H9 (cell line): ENCODE data around the gene BTRC. TPM values are rescaled to one million over a fixed set of nuclear protein-coding genes. Genes with fewer than 3 reads are reported as not detected.
A peak's percentile ranks its signal among the peaks of the same experiment; 100 is the strongest.

Source experiments
- DNase-seq: peaks from one replicate; pipeline ENCODE4 v3.0.0-alpha.2; 2017
- H2AFZ ChIP-seq: one replicate; pipeline ENCODE4 v1.6.1; 2013; ENCODE audit warnings: mild to moderate bottlenecking, low read length, control low read depth, moderate library complexity
- H2AK5ac ChIP-seq: 2 replicates; pipeline ENCODE4 v1.6.1; 2013; ENCODE audit warnings: low read length, control low read depth, mixed read lengths; ENCODE audit not compliant: insufficient read length
- H2BK120ac ChIP-seq: one replicate; pipeline ENCODE4 v1.6.1; 2013; ENCODE audit warnings: low read depth, mild to moderate bottlenecking, low read length, control low read depth, inconsistent platforms; ENCODE audit not compliant: poor library complexity, severe bottlenecking
- H2BK12ac ChIP-seq: 2 replicates; pipeline ENCODE4 v1.6.1; 2013; ENCODE audit warnings: low read length, control low read depth, mixed read lengths, low read depth; ENCODE audit not compliant: insufficient read length
- H2BK15ac ChIP-seq: 2 replicates; pipeline ENCODE4 v1.6.1; 2013; ENCODE audit warnings: low read depth, low read length, control low read depth
- H2BK20ac ChIP-seq: one replicate; pipeline ENCODE4 v1.6.1; 2013; ENCODE audit warnings: low read depth, mild to moderate bottlenecking, low read length, control low read depth, inconsistent platforms; ENCODE audit not compliant: poor library complexity, severe bottlenecking
- H2BK5ac ChIP-seq: 2 replicates; pipeline ENCODE4 v1.6.1; 2013; ENCODE audit warnings: low read length, control low read depth, mixed read lengths; ENCODE audit not compliant: insufficient read length
- H3K14ac ChIP-seq: 2 replicates; pipeline ENCODE4 v1.6.1; 2013; ENCODE audit warnings: low read length, control low read depth; ENCODE audit not compliant: insufficient read depth
- H3K18ac ChIP-seq: 2 replicates; pipeline ENCODE4 v1.6.1; 2013; ENCODE audit warnings: low read depth, mild to moderate bottlenecking, mixed read lengths, low read length, control low read depth; ENCODE audit not compliant: insufficient read length
- H3K23ac ChIP-seq: 2 replicates; pipeline ENCODE4 v1.6.1; 2013; ENCODE audit warnings: low read length, control low read depth, mixed read lengths, low read depth; ENCODE audit not compliant: insufficient read length
- H3K23me2 ChIP-seq: 2 replicates; pipeline ENCODE4 v1.6.1; 2013; ENCODE audit warnings: low read depth, mild to moderate bottlenecking, mixed read lengths, low read length, control low read depth; ENCODE audit not compliant: insufficient read length, poor library complexity, severe bottlenecking
- H3K27ac ChIP-seq: 2 replicates; pipeline ENCODE4 v1.5.1; 2013; ENCODE audit warnings: low read length, control low read depth, mixed read lengths, low read depth; ENCODE audit not compliant: insufficient read length
- H3K27me3 ChIP-seq: 2 replicates; pipeline ENCODE4 v1.6.1; 2013; ENCODE audit warnings: low read length, control low read depth, inconsistent platforms; ENCODE audit not compliant: insufficient read depth
- H3K4ac ChIP-seq: 2 replicates; pipeline ENCODE4 v1.6.1; 2013; ENCODE audit warnings: low read depth, mild to moderate bottlenecking, control low read depth, inconsistent platforms, low read length, moderate library complexity
- H3K4me1 ChIP-seq: 2 replicates; pipeline ENCODE4 v1.6.1; 2013; ENCODE audit warnings: low read length, control low read depth, inconsistent platforms; ENCODE audit not compliant: insufficient read depth
- H3K4me2 ChIP-seq: 2 replicates; pipeline ENCODE4 v1.6.1; 2013; ENCODE audit warnings: low read length, control low read depth, mixed read lengths; ENCODE audit not compliant: insufficient read length, insufficient read depth
- H3K56ac ChIP-seq: 2 replicates; pipeline ENCODE4 v1.6.1; 2013; ENCODE audit warnings: low read depth, mild to moderate bottlenecking, mixed read lengths, low read length, control low read depth; ENCODE audit not compliant: insufficient read length
- H3K79me1 ChIP-seq: 2 replicates; pipeline ENCODE4 v1.6.1; 2013; ENCODE audit warnings: low read depth, mild to moderate bottlenecking, moderate library complexity, low read length, control low read depth, inconsistent platforms; ENCODE audit not compliant: insufficient read depth, poor library complexity, severe bottlenecking
- H3K79me2 ChIP-seq: 2 replicates; pipeline ENCODE4 v1.6.1; 2013; ENCODE audit warnings: low read length, control low read depth, inconsistent platforms; ENCODE audit not compliant: insufficient read depth
- H3K9ac ChIP-seq: 2 replicates; pipeline ENCODE4 v1.6.1; 2013; ENCODE audit warnings: low read length, control low read depth, mixed read lengths; ENCODE audit not compliant: insufficient read length; ENCODE audit errors: extremely low read depth
- H3K9me3 ChIP-seq: one replicate; pipeline ENCODE4 v1.6.1; 2013; ENCODE audit warnings: low read depth, low read length, inconsistent platforms; ENCODE audit not compliant: control insufficient read depth
- H3T11ph ChIP-seq: one replicate; pipeline ENCODE4 v1.6.1; 2013; ENCODE audit warnings: mild to moderate bottlenecking, low read length, control low read depth, inconsistent platforms
- H4K20me1 ChIP-seq: one replicate; pipeline ENCODE4 v1.6.1; 2013; ENCODE audit not compliant: control insufficient read depth, insufficient read length, insufficient read depth
- H4K5ac ChIP-seq: 2 replicates; pipeline ENCODE4 v1.6.1; 2013; ENCODE audit warnings: low read depth, mild to moderate bottlenecking, mixed read lengths, low read length, control low read depth; ENCODE audit not compliant: insufficient read length
- H4K8ac ChIP-seq: replicated peaks from 2 replicates; pipeline ENCODE4 v1.6.1; 2013; ENCODE audit warnings: low read length, control low read depth, mixed read lengths, low read depth; ENCODE audit not compliant: insufficient read length
- H4K91ac ChIP-seq: 2 replicates; pipeline ENCODE4 v1.6.1; 2013; ENCODE audit warnings: low read depth, mild to moderate bottlenecking, moderate library complexity, mixed read lengths, low read length, control low read depth; ENCODE audit not compliant: insufficient read length
- H3K27ac Mint-ChIP-seq, 3 experiments: 2 replicates in 2 of 3; 3 replicates in 1 of 3; pipeline ENCODE4 v1.8.0; 2020 to 2021; ENCODE audit warnings: mixed read lengths in 3 of 3, mild to moderate bottlenecking in 1 of 3, moderate library complexity in 1 of 3
- H3K27me3 Mint-ChIP-seq: 2 replicates; pipeline ENCODE4 v1.8.0; 2021; ENCODE audit warnings: low read depth, mild to moderate bottlenecking, moderate library complexity, mixed read lengths
- H3K36me3 Mint-ChIP-seq, 3 experiments: 2 replicates in 2 of 3; 3 replicates in 1 of 3; pipeline ENCODE4 v1.8.0; 2020 to 2021; ENCODE audit warnings: low read depth in 3 of 3, mixed read lengths in 3 of 3; ENCODE audit not compliant: insufficient read depth in 1 of 3
- H3K4me1 Mint-ChIP-seq, 2 experiments: 2 replicates each; pipeline ENCODE4 v1.8.0; 2020; ENCODE audit warnings: mixed read lengths in 2 of 2
- H3K4me3 Mint-ChIP-seq, 2 experiments: 2 replicates in 1 of 2; 3 replicates in 1 of 2; pipeline ENCODE4 v1.8.0; 2020 to 2021; ENCODE audit warnings: mild to moderate bottlenecking in 2 of 2, mixed read lengths in 2 of 2, moderate library complexity in 1 of 2
- H3K9me3 Mint-ChIP-seq, 2 experiments: 2 replicates in 1 of 2; 3 replicates in 1 of 2; pipeline ENCODE4 v1.8.0; 2020; ENCODE audit warnings: mild to moderate bottlenecking in 2 of 2, mixed read lengths in 2 of 2, moderate library complexity in 1 of 2
- WGBS: extraction: QIAGEN DNeasy Blood & Tissue Kit; methylation state at CpG from one replicate; pipeline ENCODE4 v1.1.7; 2013; ENCODE audit warnings: missing lambda C conversion rate, low lambda C conversion rate, mixed read lengths; ENCODE audit not compliant: insufficient read length; ENCODE audit errors: extremely low coverage; 5-methylcytosine and 5-hydroxymethylcytosine counted together
- total RNA-seq: library from RNA; stranded (reverse); gene quantifications from 2 replicates; pipeline ENCODE4 v1.2.1, GENCODE V29; 2021
- TF ChIP-seq, protein P1 (sequence below): fragments of 200-600 bp; sonication (generic); conservative IDR thresholded peaks from 3 replicates; pipeline ENCODE4 v1.8.0; 2021; ENCODE audit warnings: antibody characterized with exemption, mild to moderate bottlenecking

BTRC gene
- total RNA-seq, 1 experiment from 2014 or later: 24.2 TPM

DNA sequence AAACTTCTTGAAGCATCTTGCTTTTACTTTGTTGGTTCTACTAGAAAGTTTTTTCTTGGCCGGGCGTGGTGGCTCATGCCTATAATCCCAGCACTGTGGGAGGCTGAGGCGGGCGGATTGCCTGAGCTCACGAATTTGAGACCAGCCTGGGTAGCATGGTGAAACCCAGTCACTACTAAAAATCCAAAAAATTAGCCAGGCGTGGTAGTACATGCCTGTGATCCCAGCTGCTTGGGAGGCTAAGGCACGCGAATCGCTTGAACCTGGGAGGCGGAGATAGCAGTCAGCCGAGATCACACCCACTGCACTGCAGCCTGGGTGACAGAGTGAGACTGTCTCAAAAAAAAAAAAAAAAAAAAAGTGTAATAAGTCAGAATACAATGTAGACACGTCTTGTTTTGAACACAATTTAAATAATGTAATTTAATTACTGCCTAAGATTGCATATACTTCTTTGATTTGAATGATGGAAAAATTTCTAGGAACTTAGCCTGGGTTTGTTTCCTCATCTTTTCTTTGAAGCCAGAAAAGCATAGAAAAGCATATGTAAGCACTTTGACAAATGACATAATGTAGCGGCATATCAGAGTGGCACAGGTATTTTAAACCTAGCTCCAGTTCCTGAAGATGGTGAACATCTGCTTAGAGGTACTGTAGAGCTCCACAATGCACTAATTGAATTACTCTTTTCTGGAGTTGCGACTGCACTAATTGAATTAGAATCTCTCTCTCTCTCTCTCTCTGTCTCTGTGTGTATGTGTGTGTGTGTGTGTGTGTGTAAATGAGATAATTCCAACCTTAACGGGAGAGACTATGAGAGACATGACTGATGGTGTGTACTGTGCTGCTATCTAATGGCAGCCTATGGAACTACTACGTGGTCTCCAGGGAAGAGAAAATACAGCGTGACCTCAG, 87.8 kb downstream of the BTRC start:
- no peak for DNase-seq
- Histone ChIP-seq H3K9ac (no peak overlapping the region), H3K4me1 (peaks cover 2% of the 10 kb centered on the region; the same call in 1 of the 2 replicates), H3K4me2 (no peak overlapping the region), H3K79me1 (no peaks in the 10 kb centered on the region), H3K18ac (no peak overlapping the region), H3K9me3 (no peaks in the 10 kb centered on the region), H4K8ac (no peak overlapping the region), H2AFZ (no peak overlapping the region), H4K20me1 (no peaks in the 10 kb centered on the region), H2BK15ac (no peak overlapping the region), H2BK5ac (no peak overlapping the region), H4K5ac (no peak overlapping the region), H3K4ac (no peak overlapping the region), H3K56ac (no peak overlapping the region), H2AK5ac (no peak overlapping the region), H2BK12ac (no peak overlapping the region), H3K27ac (no peak overlapping the region), H2BK20ac (no peak overlapping the region), H3K23me2 (no peaks in the 10 kb centered on the region), H4K91ac (no peak overlapping the region), H2BK120ac (no peak overlapping the region), H3K79me2 (no peaks in the 10 kb centered on the region), H3K27me3 (no peaks in the 10 kb centered on the region), H3K14ac (no peak overlapping the region), H3K23ac (no peak overlapping the region), H3T11ph (no peak overlapping the region)
- Mint-ChIP-seq H3K4me3 (no peak overlapping the region), H3K27ac (no peak overlapping the region; a peak in 1 of 7 replicates), H3K9me3 (no peaks in the 10 kb centered on the region), H3K27me3 (no peaks in the 10 kb centered on the region), H3K36me3 (no peaks in the 10 kb centered on the region), H3K4me1 (peaks cover 12 to 14% of the 10 kb centered on the region in 2 experiments)
- WGBS: no CpG with 5 or more reads among the region's 17 CpGs
- TF ChIP-seq, protein P1, sequence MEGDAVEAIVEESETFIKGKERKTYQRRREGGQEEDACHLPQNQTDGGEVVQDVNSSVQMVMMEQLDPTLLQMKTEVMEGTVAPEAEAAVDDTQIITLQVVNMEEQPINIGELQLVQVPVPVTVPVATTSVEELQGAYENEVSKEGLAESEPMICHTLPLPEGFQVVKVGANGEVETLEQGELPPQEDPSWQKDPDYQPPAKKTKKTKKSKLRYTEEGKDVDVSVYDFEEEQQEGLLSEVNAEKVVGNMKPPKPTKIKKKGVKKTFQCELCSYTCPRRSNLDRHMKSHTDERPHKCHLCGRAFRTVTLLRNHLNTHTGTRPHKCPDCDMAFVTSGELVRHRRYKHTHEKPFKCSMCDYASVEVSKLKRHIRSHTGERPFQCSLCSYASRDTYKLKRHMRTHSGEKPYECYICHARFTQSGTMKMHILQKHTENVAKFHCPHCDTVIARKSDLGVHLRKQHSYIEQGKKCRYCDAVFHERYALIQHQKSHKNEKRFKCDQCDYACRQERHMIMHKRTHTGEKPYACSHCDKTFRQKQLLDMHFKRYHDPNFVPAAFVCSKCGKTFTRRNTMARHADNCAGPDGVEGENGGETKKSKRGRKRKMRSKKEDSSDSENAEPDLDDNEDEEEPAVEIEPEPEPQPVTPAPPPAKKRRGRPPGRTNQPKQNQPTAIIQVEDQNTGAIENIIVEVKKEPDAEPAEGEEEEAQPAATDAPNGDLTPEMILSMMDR: peak; percentile 77
